ENCODE data around the gene BCORL1. TPM values are rescaled to one million over a fixed set of nuclear protein-coding genes. Genes with fewer than 3 reads are reported as not detected.

BCORL1 gene
- total and polyA plus RNA-seq, 2 donors (not counting 1 experiment from before 2014, with no cell fraction given): 1.9 to 14.3 TPM

GRCh38 chrX:130085551-130086446 lies 103.4 kb downstream of the BCORL1 start:
- Histone ChIP-seq H3K27ac (ENCODE audit: low read length in 2 of 2) (peak overlapping the region; percentile 66 to 74), H3K79me2 (ENCODE audit: control insufficient read depth, insufficient read depth, low read length) (peaks cover 56% of the 10 kb centered on the region), H3K9me3 (ENCODE audit: control extremely low read depth in 1 of 3, control insufficient read depth in 2 of 3, insufficient read depth in 1 of 3, low read length in 2 of 3) (no peaks in the 10 kb centered on the region), H3K4me2 (replicated peaks; ENCODE audit: low read depth, low read length, poor library complexity, severe bottlenecking) (peak overlapping the region; percentile 87), H3K36me3 (replicated peaks in 1 of 2; ENCODE audit: control extremely low read depth in 1 of 2, control insufficient read depth in 1 of 2, extremely low read depth in 1 of 2, insufficient read depth in 2 of 2, low read length in 1 of 2) (no peaks in the 10 kb centered on the region), H3K27me3 (replicated peaks in 1 of 4; ENCODE audit: control extremely low read depth in 1 of 4, control insufficient read depth in 3 of 4, insufficient read depth in 4 of 4, low read length in 3 of 4) (no peaks in the 10 kb centered on the region), H3K9ac (ENCODE audit: low read length) (peak overlapping the region; percentile 51), H4K20me1 (ENCODE audit: control insufficient read depth, insufficient read depth, low read length, poor library complexity, severe bottlenecking) (no peaks in the 10 kb centered on the region), H2AFZ (ENCODE audit: insufficient read depth, low read depth, low read length, poor library complexity, severe bottlenecking) (no peak overlapping the region), H3K4me1 (ENCODE audit: control insufficient read depth in 2 of 2, insufficient read depth in 2 of 2, low read length in 2 of 2) (peaks cover 78 to 92% of the 10 kb centered on the region in 2 donors), H3K4me3 (ENCODE audit: control extremely low read depth in 1 of 5, extremely low read depth in 1 of 5, insufficient read depth in 1 of 5, low read depth in 2 of 5, low read length in 4 of 5) (peak overlapping the region; percentile 0 to 48 (median 30))
- peak overlapping the region; percentile 88 for H3K27ac Mint-ChIP-seq
- peaks cover 78% of the 10 kb centered on the region for H3K4me1 Mint-ChIP-seq
- intact Hi-C loops (cut with micrococcal nuclease): no loop called here
- DNase-seq (no peak), ATAC-seq (ENCODE audit: low read depth) (no peak)
- H3K9me3 Mint-ChIP-seq (ENCODE audit: insufficient read depth): no peaks in the 10 kb centered on the region
- WGBS (ENCODE audit: insufficient coverage): 20% methylated on average over 1 of the region's 11 CpGs
- CTCF ChIA-PET: interaction anchor here (0.5 to 6.2 kb wide), 7 partner anchors 18 to 107 kb away, joined by 3 to 49 read pairs (median 3); no protein-coding TSS in a partner anchor
- H3K27me3 Mint-ChIP-seq: no peaks in the 10 kb centered on the region
- POLR2A ChIA-PET: interaction anchor here (1.2 kb wide), 1 partner anchor 14 kb away, joined by 3 read pairs; no protein-coding TSS in a partner anchor
- peak overlapping the region; percentile 83 for H3K4me3 Mint-ChIP-seq
- TF ChIP-seq, protein P1, sequence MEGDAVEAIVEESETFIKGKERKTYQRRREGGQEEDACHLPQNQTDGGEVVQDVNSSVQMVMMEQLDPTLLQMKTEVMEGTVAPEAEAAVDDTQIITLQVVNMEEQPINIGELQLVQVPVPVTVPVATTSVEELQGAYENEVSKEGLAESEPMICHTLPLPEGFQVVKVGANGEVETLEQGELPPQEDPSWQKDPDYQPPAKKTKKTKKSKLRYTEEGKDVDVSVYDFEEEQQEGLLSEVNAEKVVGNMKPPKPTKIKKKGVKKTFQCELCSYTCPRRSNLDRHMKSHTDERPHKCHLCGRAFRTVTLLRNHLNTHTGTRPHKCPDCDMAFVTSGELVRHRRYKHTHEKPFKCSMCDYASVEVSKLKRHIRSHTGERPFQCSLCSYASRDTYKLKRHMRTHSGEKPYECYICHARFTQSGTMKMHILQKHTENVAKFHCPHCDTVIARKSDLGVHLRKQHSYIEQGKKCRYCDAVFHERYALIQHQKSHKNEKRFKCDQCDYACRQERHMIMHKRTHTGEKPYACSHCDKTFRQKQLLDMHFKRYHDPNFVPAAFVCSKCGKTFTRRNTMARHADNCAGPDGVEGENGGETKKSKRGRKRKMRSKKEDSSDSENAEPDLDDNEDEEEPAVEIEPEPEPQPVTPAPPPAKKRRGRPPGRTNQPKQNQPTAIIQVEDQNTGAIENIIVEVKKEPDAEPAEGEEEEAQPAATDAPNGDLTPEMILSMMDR (IDR thresholded peaks at IDR 0.05): no peak
- TF ChIP-seq EZH2 (IDR thresholded peaks at IDR 0.05; ENCODE audit: borderline replicate concordance, insufficient read depth, low read depth, low read length, poor library complexity, severe bottlenecking): no peak

Measured in B cell (primary cell).